ENCODE results near the gene FADS2. TPM values are rescaled to one million over a fixed set of nuclear protein-coding genes. Genes with fewer than 3 reads are reported as not detected.

Gene FADS2
- total RNA-seq, 2 experiments from 2014 or later, result 131 to 134 TPM

DNA sequence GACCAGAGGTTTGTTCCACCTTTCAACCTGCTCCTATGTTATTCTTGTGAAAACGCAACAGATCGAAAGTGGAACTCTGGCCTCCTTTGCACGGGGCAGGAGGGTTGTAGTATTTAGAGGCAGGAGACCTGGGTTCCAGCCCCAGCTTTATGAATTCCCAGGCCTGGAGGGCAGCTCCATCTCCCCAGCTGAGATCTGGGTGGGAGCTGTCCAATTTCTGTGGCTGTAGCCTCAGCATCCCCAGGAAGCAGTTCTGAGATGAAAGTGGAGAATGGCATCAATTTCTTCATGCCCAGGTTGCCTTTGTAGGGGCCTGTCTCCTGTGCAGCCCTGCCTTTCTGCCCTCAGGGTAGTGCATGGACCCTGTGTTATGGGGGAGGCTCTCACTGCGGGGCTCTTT, 4.1 kb downstream of the FADS2 start:
- Mint-ChIP-seq H3K27ac (peak overlapping the region; percentile 59), H3K27me3 (peaks cover 9% of the 10 kb centered on the region), H3K4me1 (ENCODE audit: low read depth) (peaks cover 53% of the 10 kb centered on the region), H3K36me3 (ENCODE audit: low read depth) (peaks cover 50% of the 10 kb centered on the region), H3K4me3 (no peak overlapping the region), H3K9me3 (no peaks in the 10 kb centered on the region)
- TF ChIP-seq, protein P1, sequence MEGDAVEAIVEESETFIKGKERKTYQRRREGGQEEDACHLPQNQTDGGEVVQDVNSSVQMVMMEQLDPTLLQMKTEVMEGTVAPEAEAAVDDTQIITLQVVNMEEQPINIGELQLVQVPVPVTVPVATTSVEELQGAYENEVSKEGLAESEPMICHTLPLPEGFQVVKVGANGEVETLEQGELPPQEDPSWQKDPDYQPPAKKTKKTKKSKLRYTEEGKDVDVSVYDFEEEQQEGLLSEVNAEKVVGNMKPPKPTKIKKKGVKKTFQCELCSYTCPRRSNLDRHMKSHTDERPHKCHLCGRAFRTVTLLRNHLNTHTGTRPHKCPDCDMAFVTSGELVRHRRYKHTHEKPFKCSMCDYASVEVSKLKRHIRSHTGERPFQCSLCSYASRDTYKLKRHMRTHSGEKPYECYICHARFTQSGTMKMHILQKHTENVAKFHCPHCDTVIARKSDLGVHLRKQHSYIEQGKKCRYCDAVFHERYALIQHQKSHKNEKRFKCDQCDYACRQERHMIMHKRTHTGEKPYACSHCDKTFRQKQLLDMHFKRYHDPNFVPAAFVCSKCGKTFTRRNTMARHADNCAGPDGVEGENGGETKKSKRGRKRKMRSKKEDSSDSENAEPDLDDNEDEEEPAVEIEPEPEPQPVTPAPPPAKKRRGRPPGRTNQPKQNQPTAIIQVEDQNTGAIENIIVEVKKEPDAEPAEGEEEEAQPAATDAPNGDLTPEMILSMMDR (IDR thresholded peaks at IDR 0.05), result no peak
- CTCF ChIA-PET, result interaction anchor here (1.4 kb wide), 1 partner anchor 38 kb away, joined by 3 read pairs; no protein-coding TSS in a partner anchor
- POLR2A ChIA-PET, result no interaction called here
- intact Hi-C loops (cut with micrococcal nuclease), result no loop called here
- ATAC-seq (no peak), DNase-seq (no peak)

DNA sequence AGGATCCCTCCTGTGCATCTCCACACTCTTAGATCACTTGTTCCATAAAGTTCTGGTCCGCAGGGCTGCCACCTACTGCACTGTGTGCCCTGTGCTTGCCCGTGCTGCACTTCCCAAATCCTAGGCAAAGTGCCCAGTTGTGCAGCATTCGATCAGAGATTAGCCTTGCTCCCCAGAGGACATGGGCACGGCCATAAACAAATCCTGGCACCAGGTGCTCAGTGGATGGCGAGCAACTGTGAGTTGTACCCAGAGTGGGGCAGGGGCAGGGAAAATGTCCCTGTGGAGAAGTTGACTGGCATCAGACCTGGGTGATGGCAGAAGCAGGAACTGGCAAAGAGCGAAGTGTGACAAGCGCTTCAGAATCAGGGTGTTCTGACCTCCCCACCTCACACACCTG, 4.7 kb downstream of the FADS2 start:
- DNase-seq, result no peak
- TF ChIP-seq, protein P1 (IDR thresholded peaks at IDR 0.05), result no peak
- Mint-ChIP-seq H3K27me3 (peaks cover 9% of the 10 kb centered on the region), H3K9me3 (no peaks in the 10 kb centered on the region), H3K4me3 (no peak overlapping the region), H3K36me3 (ENCODE audit: low read depth) (peaks cover 49% of the 10 kb centered on the region), H3K27ac (peak overlapping the region; percentile 15), H3K4me1 (ENCODE audit: low read depth) (peaks cover 52% of the 10 kb centered on the region)
- CTCF ChIA-PET, result interaction anchor here (2.2 kb wide), 1 partner anchor 17 kb away, joined by 11 read pairs; the partner anchor contains the start of gene FADS1
- no peak for ATAC-seq
- POLR2A ChIA-PET, result interaction anchor here (2.4 kb wide), 1 partner anchor 16 kb away, joined by 22 read pairs; the partner anchor contains the start of gene FADS1
- intact Hi-C loops (cut with micrococcal nuclease), result no loop called here

DNA sequence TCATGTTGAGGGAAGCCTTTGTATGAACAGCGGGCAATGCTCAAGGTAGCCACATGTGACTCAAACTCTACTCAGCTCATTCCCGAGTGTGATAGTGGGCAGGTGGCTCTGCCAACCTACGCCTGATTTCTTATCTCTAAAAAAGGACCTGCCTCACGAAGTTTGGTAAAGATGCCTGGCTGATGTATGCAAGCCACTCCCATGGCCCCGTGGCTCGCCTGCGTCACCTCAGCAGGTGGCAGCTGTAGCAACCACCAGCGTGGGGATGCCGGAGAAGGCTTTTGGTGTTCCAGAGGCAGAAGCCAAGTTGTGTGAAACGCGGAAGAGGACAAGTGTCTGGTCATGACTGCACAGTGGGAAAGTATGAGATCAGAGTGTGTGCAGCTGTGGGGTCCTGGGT, 5.4 kb downstream of the FADS2 start:
- ATAC-seq (no peak), DNase-seq (peak; percentile 33)
- Mint-ChIP-seq H3K4me3 (peak overlapping the region; percentile 43), H3K36me3 (ENCODE audit: low read depth) (peaks cover 49% of the 10 kb centered on the region), H3K27me3 (peaks cover 9% of the 10 kb centered on the region), H3K4me1 (ENCODE audit: low read depth) (peaks cover 52% of the 10 kb centered on the region), H3K27ac (peak overlapping the region; percentile 93), H3K9me3 (no peaks in the 10 kb centered on the region)
- TF ChIP-seq, protein P1 (IDR thresholded peaks at IDR 0.05), result no peak
- intact Hi-C loops (cut with micrococcal nuclease), result no loop called here
- POLR2A ChIA-PET, result interaction anchor here (1.3 to 2.4 kb wide), 3 partner anchors 17 to 41 kb away, joined by 7 to 22 read pairs (median 7); partner anchors contain the start of genes FADS1, FEN1 and TMEM258
- CTCF ChIA-PET, result interaction anchor here (1.2 to 2.2 kb wide), 3 partner anchors 18 to 497 kb away, joined by 3 to 11 read pairs (median 5); partner anchors contain the start of gene FADS1

DNA sequence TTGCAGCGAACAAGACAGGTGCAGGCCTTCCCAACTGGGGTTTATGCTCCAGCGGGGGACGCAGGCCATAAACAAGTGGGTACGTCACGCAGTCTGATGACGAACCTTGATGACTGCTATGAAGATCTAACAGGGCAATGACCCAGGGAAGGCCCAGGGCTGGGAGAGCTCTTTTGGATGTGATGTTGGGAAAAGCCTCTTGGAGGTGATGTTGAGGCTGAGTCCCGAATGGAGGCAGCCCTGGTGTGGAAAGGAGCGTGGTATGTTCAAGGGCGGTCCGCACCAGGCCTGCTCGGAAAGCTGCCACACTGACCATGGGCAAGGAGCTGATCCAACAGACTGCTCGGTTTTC, 5.8 kb downstream of the FADS2 start:
- TF ChIP-seq, protein P1 (IDR thresholded peaks at IDR 0.05), result no peak
- Mint-ChIP-seq H3K36me3 (ENCODE audit: low read depth) (peaks cover 52% of the 10 kb centered on the region), H3K4me1 (ENCODE audit: low read depth) (peaks cover 52% of the 10 kb centered on the region), H3K4me3 (peak overlapping the region; percentile 43), H3K27ac (peak overlapping the region; percentile 93), H3K27me3 (peaks cover 9% of the 10 kb centered on the region), H3K9me3 (no peaks in the 10 kb centered on the region)
- ChIA-PET POLR2A (interaction anchor here (0.8 to 2.4 kb wide), 5 partner anchors 12 to 139 kb away, joined by 3 to 22 read pairs (median 7); partner anchors contain the start of genes FADS1, FEN1 and TMEM258), CTCF (interaction anchor here (1.0 to 2.2 kb wide), 6 partner anchors 18 to 498 kb away, joined by 3 to 11 read pairs (median 4); partner anchors contain the start of gene FADS1)
- intact Hi-C loops (cut with micrococcal nuclease), result no loop called here
- no peak for DNase-seq
- no peak for ATAC-seq

All from activated CD8-positive, alpha-beta T cell treated with anti-CD3 and anti-CD28 coated beads for 36 hours (primary cell).